ENCODE data around the gene CTDP1. TPM values are rescaled to one million over a fixed set of nuclear protein-coding genes. Genes with fewer than 3 reads are reported as not detected.

CTDP1 gene
- total RNA-seq, 1 experiment from 2014 or later: 33.7 TPM

- Mint-ChIP-seq H3K27me3 (ENCODE audit: low read depth) (peaks cover 27% of the 10 kb centered on the region), H3K27ac (no peak overlapping the region)
Observed at GRCh38 chr18:79768745-79769144, 89.1 kb downstream of the CTDP1 start.

More at GRCh38 chr18:79768745-79769144, 89.1 kb downstream of the CTDP1 start:
- Histone ChIP-seq H3K9ac (ENCODE audit: extremely low read depth, insufficient read length, low read length) (no peak overlapping the region), H3K27me3 (ENCODE audit: insufficient read depth, low read length) (no peaks in the 10 kb centered on the region), H2BK12ac (ENCODE audit: insufficient read length, low read depth, low read length) (no peak overlapping the region), H3K27ac (ENCODE audit: insufficient read length, low read depth, low read length) (no peak overlapping the region), H2AK5ac (ENCODE audit: insufficient read length, low read length) (no peak overlapping the region), H3K4me2 (ENCODE audit: insufficient read depth, insufficient read length, low read length) (no peak overlapping the region), H4K91ac (ENCODE audit: insufficient read length, low read depth, low read length) (no peak overlapping the region), H3K56ac (ENCODE audit: insufficient read length, low read depth, low read length) (no peak overlapping the region), H4K8ac (replicated peaks; ENCODE audit: insufficient read length, low read depth, low read length) (no peak overlapping the region), H2BK20ac (ENCODE audit: low read depth, low read length, poor library complexity, severe bottlenecking) (no peak overlapping the region), H3T11ph (ENCODE audit: low read length) (no peak overlapping the region), H3K79me2 (ENCODE audit: insufficient read depth, low read length) (no peaks in the 10 kb centered on the region), H4K5ac (ENCODE audit: insufficient read length, low read depth, low read length) (no peak overlapping the region), H3K23ac (ENCODE audit: insufficient read length, low read depth, low read length) (no peak overlapping the region), H3K79me1 (ENCODE audit: insufficient read depth, low read depth, low read length, poor library complexity, severe bottlenecking) (no peaks in the 10 kb centered on the region), H2BK120ac (ENCODE audit: low read depth, low read length, poor library complexity, severe bottlenecking) (no peak overlapping the region), H2AFZ (ENCODE audit: low read length) (no peak overlapping the region), H3K23me2 (ENCODE audit: insufficient read length, low read depth, low read length, poor library complexity, severe bottlenecking) (no peaks in the 10 kb centered on the region), H2BK5ac (ENCODE audit: insufficient read length, low read length) (no peak overlapping the region), H4K20me1 (ENCODE audit: control insufficient read depth, insufficient read depth, insufficient read length) (no peaks in the 10 kb centered on the region), H3K4ac (ENCODE audit: low read depth, low read length) (no peak overlapping the region), H3K14ac (ENCODE audit: insufficient read depth, low read length) (no peak overlapping the region), H2BK15ac (ENCODE audit: low read depth, low read length) (no peak overlapping the region), H3K9me3 (ENCODE audit: control insufficient read depth, low read depth, low read length) (no peaks in the 10 kb centered on the region), H3K4me1 (ENCODE audit: insufficient read depth, low read length) (no peaks in the 10 kb centered on the region), H3K18ac (ENCODE audit: insufficient read length, low read depth, low read length) (no peak overlapping the region)
- Mint-ChIP-seq H3K9me3 (peaks cover 19 to 27% of the 10 kb centered on the region in 2 experiments), H3K4me3 (no peak overlapping the region), H3K36me3 (ENCODE audit: insufficient read depth in 1 of 3, low read depth in 3 of 3) (peaks cover 0 to 2% (median 2%) of the 10 kb centered on the region in 3 experiments; a peak in 2 of 7 replicates), H3K4me1 (no peaks in the 10 kb centered on the region)
- no peak for DNase-seq
- no CpG with 5 or more reads among the region's 3 CpGs for WGBS (ENCODE audit: extremely low coverage, insufficient read length, low lambda C conversion rate)
- no peak for TF ChIP-seq CTCF (conservative IDR thresholded peaks at IDR 0.05)

All from H9 (cell line).